GM19023 (cell line): Measurements from ENCODE around the gene TET1.
A peak's percentile ranks its signal among the peaks of the same experiment; 100 is the strongest.
"Not testable (repeated sequence)": the region's sequence is repeated elsewhere in the genome, so short reads cannot be mapped to it uniquely, and the experiment has no call there.

Experiments
- ATAC-seq: cut with Tn5 transposase; IDR thresholded peaks from one replicate; pipeline ENCODE4 v1.9.1; 2021; ENCODE audit warnings: mild to moderate bottlenecking, moderate library complexity; ENCODE audit not compliant: unreplicated experiment

Gene TET1

GRCh38 chr10:68697106-68697505, 137.0 kb downstream of the TET1 start:
- ATAC-seq = no peak

GRCh38 chr10:68700197-68700596, 140.1 kb downstream of the TET1 start:
- no peak for ATAC-seq

- no peak for ATAC-seq
Measured at GRCh38 chr10:68705548-68705947, 145.4 kb downstream of the TET1 start.

- ATAC-seq = not testable (repeated sequence)
Measured at GRCh38 chr10:68708987-68709386, 148.8 kb downstream of the TET1 start.

- not testable (repeated sequence) for ATAC-seq
Measured at GRCh38 chr10:68713065-68713464, 152.9 kb downstream of the TET1 start.

- no peak for ATAC-seq
Measured at GRCh38 chr10:68717435-68717834, 157.3 kb downstream of the TET1 start.

- ATAC-seq = peak; percentile 98
Measured at GRCh38 chr10:68720793-68721672, 160.9 kb downstream of the TET1 start, which contains the start of gene CCAR1. Gene CCAR1, plus strand, starts transcription at chr10:68721239. Its CDS starts 1,266 bp downstream, at chr10:68722505.

GRCh38 chr10:68721673-68722335, 161.7 kb downstream of the TET1 start:
- peak; percentile 24 for ATAC-seq

- ATAC-seq = no peak
Measured at GRCh38 chr10:68725016-68725415, 164.9 kb downstream of the TET1 start.

GRCh38 chr10:68727146-68727545, 167.0 kb downstream of the TET1 start:
- no peak for ATAC-seq

- no peak for ATAC-seq
Measured at GRCh38 chr10:68732651-68733050, 172.5 kb downstream of the TET1 start.

GRCh38 chr10:68734349-68734748, 174.2 kb downstream of the TET1 start:
- ATAC-seq = no peak

GRCh38 chr10:68735119-68735518, 175.0 kb downstream of the TET1 start:
- ATAC-seq = no peak

GRCh38 chr10:68735739-68736138, 175.6 kb downstream of the TET1 start:
- not testable (repeated sequence) for ATAC-seq

- ATAC-seq = not testable (repeated sequence)
Measured at GRCh38 chr10:68740676-68741075, 180.5 kb downstream of the TET1 start.

GRCh38 chr10:68742397-68742796, 182.3 kb downstream of the TET1 start:
- no peak for ATAC-seq
